NCI-H146 (cell line): ENCODE measurements around the gene FOXP4.

Source experiments
- DNase-seq: peaks from one replicate; lab custom pipeline; 2025; lab: John Stamatoyannopoulos, UW

The FOXP4 gene

DNA sequence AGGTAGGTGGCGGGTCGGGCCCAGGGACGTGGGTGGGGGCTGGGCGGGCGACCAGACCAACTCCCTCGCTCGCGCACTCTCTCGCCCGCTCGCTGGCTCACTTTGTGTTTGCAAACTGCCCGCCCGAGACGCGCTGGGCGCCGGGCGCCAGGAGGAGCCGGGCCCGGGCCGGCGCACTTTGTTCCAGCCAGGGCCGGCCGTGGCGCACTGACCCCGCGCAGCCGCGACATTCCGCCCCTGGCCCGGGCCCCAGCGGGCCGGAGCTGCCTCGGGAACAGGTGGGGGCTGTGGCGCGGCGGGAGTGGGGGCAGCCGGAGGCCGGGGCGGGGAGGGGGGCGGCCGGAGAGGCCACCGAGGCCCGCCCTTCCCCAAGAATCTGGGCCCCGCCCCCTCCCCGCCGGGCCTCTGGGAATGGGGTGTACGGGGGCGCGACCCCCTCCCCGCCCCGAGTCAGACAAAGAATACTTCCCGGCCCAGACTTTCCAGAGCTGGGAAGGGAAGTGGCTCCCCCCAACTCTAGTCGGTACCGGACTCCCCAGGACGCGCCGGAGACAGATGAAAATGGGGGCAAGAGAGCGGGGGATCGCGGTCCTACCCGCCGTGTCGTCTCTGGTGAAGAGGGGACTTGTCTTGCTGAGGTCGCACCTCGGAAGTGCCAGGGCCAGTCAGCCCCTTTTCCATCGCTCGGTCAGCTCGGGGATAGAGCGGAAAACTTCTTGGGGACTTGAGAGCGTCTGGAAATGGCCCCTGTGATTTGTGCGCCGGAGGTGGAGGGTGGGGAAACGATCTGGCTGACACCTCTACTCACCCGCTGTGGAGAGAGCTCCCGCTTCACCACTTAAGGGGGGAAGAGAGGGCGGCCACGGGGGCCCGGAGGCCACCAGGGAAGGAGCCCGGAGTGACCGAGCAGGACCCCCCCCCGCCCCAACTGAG lies 951 bp downstream of the FOXP4 start:
- DNase-seq: peak; percentile 69

DNA sequence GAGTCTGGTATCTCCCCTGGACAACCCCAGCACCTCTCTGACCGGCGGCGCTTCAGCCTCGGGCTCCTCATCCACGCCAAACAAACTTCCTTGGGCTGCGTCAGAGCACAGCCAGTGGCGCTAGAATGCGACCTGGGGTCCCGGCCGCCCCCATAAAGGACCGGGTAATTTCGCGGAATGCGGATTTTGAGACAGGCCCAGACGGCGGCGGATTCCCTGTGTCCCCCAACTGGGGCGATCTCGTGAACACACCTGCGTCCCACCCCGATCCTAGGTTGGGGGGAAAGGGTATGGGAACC lies 1.6 kb downstream of the FOXP4 start:
- no peak for DNase-seq

DNA sequence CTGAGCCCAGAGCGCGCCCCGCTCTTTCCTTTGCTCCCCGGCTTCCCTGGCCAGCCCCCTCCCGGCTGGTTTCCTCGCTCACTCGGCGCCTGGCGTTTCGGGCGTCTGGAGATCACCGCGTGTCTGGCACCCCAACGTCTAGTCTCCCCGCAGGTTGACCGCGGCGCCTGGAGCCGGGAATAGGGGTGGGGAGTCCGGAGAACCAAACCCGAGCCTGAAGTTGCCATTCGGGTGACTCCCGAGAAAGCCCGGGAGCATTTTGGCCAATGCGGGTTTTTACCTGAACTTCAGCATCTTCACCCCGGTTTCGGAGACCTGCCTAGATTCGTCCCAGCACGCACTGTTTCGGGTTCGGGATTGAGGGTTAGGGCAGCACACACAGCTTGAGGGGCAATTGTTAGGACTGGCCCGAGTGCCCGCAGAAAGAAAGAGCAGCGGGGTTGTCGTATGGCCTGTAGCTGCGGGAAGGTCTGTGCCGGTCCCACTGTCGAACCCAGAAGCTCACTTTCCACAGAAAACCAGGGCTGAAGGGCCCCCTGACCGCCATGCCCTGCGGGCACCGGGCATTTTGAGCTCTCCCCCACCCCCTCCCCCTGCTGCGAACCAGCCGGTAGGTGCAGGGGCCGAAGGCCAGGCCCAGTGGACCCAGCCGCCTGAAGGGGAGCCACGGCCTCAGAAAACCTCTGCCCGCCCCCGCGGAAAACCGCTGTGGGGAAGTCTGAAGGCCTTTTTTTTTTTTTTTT lies 2.1 kb downstream of the FOXP4 start:
- DNase-seq: no peak

DNA sequence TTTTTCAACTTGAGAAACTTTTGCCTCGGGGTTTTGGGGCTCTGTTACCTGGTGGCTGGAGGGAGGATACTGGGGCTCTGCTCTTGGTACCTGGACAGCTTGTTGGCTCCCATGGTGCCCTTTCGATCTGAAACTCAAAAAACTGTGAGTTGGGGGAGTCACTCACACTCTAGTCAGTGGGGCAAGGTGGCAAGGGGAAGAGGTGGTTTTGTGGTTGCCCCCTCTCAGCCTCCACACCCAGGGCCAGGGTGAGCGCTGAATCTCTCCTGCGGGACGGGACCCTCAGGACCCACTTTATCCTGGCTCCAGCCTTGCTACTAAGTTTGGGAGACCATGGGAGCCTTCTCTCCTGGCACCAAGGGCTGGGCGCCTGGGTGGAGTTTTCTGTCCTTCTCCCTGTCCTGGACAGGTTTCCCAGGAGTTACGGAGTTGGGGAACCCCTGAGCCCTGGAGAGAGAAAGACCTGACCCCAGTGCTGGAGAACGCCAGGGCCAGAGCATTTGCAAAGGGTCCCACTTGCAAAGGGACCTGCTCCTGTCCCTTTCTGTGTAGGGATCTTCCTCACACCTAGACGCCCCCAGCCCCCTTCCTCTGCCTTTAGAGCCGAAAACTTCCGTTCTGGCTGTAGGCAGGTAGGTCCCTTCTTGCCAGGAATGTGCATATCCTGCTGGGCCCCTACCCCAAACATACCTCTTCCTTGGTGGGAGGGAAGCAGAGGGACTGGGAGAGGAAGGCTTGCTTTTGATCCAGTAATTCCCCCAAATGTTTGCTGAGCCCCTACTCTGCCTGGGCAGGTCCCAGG lies 2.9 kb downstream of the FOXP4 start:
- no peak for DNase-seq

DNA sequence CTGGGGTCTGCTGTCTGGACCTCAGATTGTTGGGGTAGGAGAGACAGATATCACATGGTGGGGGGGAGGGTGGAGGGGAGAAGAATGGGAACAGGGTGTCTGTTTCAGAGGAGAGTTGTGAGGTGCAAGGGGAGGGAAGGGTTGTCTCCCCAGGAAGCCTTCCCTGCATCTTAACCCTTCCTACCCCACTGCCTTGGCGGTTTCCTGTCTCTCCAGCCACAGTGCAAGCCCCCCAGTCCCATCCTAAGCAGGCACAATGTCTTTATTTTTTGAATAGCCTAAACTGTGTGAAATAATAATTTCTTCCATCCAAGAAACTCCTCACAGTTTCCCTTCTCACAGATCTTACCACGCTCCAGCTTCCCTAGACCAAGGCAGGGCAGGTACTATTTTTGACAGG lies 3.5 kb downstream of the FOXP4 start:
- no peak for DNase-seq

DNA sequence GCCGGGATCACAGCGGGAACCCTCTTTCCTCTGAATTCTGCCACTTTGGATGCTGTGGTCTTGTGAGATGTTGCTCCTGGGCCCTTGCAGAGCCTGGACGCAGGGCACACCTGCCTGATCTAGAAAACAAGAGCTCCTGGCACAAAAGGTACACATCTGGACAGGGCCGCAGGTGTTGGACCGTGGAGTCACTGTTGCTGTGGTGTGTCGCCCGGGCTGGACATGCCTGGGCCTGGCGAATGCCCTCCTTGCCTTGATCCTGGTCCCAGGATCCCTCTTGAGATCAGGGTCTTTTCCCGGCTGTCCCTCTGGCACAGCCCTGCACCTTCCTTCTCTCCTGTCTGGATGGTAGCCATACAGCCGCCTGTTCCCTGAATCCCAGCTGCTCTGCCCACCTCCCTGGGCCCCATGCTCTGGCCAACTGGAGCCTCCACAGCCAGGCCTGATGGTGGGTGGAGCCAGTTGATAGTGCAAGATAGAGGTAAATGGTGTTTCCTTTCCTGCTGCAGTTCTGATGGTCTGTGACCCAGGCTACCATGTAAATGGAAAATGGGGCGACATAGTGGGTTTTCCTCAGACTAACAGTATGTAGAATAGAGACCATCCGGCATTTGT lies 5.0 kb downstream of the FOXP4 start:
- DNase-seq: no peak

DNA sequence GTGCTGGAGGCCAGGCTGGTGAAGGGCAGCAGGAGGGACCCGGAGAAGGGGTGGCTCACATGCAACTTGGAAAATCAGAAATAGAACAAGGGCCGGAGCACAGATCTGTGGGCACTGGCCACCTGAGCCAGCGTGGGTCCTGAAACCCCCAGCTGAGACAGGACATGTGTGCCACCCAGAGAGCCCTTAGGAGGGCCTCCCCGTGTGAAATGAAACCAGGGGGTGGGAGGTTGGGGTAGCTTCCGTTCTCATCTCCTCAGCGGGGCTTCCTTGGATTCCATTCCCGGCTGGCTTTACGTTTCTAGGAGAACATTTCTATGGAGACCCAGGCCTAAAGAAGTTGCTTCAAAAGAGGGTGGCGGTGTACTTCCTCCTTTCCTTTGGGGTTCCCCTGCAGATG lies 5.7 kb downstream of the FOXP4 start:
- no peak for DNase-seq

DNA sequence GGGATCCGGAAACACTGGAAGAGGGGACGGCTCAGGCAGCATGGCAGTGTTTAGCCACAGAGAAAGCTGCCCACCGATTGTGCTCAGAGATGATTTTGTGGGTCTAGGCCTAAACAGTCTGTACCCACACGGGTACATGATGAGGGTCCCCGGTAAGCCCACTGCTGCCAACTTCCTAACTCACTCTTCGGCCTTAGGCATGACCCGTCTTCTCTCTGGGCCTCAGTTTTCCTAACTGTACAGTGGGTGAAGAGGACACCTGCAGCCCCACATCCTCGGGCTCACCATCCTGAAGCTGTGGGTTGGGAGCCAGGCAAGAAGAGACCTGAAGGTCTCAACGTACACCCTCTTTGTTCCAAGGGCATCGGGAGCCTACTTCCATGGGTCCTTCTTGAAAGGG lies 6.5 kb downstream of the FOXP4 start:
- DNase-seq: no peak

DNA sequence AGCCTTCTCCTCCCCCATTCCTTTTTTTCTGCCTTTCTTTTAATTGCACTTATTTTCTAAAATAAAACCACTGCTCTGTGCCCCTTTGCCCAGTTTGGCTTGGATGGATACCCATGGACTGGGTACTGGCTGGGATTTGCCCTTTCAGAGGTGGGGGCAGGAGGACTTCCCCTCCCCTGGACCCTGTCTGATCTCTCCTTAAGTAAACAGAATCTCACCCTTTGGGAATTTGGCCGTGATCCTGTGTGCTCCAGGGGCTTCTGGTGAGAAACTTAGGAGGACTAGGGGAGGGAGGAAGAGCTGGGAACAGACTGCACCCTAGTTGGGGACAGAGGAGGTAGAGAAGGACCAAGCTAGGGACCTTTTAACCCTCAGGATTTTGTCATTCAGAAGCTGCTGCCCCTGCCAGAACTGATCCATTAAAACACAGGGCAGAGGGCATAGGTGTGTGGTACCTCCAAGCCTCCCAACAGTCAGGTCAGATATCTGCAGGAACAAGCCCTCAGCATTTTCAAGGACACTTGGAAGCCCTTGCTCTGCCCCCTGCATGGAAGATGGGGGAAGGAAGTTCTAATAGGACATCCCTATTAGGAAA lies 7.3 kb downstream of the FOXP4 start:
- no peak for DNase-seq

DNA sequence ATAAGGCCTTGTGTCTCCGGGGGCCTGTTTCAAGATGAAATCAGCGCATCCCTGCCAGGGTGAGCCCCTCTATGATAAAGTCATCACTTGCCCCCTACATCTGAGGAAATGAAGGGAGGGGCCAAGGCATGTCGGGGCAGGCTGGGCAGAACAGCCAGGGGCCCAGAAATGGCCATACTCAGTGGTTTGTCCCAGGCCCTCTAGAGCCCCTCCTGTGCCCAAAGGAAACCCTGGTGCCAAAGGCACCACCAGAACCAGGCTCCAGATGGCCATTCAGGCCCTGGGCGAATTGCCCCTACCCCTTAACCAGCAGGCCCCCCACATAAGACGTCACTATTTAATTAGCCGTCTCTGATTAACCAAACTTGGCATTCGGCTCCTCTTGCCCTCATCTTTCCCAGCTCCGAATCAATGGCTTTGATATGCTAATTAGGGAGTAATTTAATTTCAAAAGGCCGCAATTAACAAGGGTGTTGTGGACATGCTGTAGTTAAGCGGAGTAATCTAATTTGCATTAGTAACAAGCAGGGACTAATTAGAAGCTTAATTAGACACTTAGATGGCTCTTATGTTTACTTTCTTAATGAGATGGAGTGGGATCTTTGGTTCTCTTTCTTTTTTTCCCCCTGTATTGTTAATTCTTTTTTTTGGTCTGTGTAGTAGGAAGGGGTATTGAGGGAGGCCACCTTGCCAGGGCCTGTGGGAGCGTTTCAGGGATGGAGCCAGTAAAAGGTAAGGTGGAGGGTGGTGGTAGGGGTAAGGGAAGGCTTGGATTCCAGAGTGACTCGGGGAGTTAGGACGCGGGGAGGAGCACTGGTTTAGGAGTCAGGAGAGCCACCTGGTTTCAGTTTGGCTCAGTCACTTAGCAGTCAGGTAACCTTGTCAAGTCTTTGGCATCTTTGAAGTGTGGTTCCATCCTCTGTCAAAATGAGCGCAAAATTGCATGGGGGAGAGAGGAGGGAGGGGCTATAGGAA lies 9.4 kb downstream of the FOXP4 start:
- no peak for DNase-seq

DNA sequence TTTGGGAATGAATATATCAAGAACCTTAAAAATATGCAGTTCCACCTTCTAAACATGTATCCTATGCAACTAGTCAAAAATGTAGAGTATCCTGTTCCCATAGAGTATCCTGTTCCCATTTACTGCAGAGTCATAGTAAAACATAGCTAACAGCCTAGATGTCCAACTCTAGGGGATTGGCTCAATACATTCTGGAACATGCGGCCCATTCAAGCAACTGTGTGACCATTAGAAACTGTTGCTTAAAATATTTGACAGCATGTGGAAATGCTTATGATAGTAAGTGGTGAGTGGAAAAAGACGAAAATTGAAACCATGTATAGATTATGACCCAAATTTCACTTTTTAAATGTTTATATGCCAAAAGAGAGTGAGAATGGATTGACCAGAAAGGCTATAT lies 11.2 kb downstream of the FOXP4 start:
- DNase-seq: no peak

DNA sequence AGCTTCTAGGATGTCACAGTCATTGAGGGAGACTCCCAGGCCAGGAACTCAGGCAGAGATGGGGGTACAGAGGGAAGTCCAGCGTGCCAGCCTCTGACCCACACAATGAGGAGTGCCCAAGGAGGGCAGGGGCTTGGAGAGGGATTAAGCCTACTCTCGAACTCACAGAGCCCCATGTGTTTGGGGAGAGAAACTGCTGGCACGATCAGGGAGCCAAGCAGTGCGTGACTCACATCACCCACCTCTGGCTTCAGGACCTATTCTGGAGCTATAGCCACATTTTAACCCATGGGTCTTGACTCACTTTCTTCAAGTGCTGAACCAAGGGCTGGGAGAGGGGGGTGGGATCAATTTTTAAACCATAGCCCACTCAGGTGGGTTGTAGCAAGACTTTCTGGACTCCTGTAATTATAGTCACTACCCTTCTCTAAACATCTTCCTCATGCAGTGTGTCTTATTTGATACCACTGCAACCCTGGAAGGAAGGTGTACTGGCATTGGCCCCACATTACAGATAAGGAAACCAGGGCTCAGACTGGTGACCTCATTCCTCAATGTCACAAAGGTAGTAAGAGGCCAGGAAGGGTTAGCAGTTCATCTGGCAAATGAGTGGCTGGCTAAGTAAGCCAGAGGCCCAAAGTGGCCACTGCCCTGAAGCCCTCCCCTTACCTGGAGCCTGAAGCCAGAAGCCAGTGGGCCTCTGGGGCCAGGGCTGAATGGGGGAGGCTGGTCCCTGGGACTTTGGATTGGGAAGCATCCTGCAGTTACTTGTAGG lies 12.0 kb downstream of the FOXP4 start:
- DNase-seq: no peak

GRCh38 chr6:41559655-41560427 lies 13.7 kb downstream of the FOXP4 start:
- DNase-seq: no peak

GRCh38 chr6:41560431-41561192 lies 14.4 kb downstream of the FOXP4 start:
- peak; percentile 77 for DNase-seq

DNA sequence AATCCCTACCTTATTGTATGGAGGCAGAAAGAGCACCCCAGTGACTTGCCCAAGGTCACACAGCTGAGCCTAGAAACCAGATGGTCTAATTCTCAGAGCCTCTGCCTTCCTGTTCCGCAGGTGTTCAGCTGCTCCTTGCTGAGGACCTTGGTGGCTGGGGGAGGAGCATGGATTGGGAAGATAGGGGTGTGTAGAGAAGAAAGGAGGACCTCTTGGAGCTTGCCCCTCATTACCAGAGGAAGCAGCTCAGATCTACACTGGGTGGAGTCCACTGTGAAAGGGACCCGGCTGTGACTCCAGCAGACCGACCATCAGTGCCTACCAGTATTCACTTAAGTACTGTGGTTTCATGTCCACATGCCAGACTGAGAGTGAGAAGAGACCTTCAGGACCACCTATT lies 15.2 kb downstream of the FOXP4 start:
- no peak for DNase-seq

GRCh38 chr6:41561931-41562911 lies 16.0 kb downstream of the FOXP4 start:
- no peak for DNase-seq
